NCI-H2171 (cell line): ENCODE measurements around the gene APLNR.
A peak's percentile ranks its signal among the peaks of the same experiment; 100 is the strongest.

Source experiments
- DNase-seq: peaks from one replicate; lab custom pipeline; 2025; lab: John Stamatoyannopoulos, UW

The APLNR gene

GRCh38 chr11:57251491-57252104 lies 14.5 kb upstream of the APLNR start:
- DNase-seq: peak; percentile 16

- no peak for DNase-seq
Measured at GRCh38 chr11:57251037-57251436, 14.0 kb upstream of the APLNR start.

- peak; percentile 68 for DNase-seq
Measured at GRCh38 chr11:57249384-57250319, 12.6 kb upstream of the APLNR start.

GRCh38 chr11:57248780-57249383 lies 11.8 kb upstream of the APLNR start:
- peak; percentile 42 for DNase-seq

- no peak for DNase-seq
Measured at GRCh38 chr11:57244911-57245310, 7.9 kb upstream of the APLNR start.

- DNase-seq: no peak
Measured at GRCh38 chr11:57241353-57241972, 4.4 kb upstream of the APLNR start.

GRCh38 chr11:57240757-57241156 lies 3.7 kb upstream of the APLNR start:
- DNase-seq: no peak

GRCh38 chr11:57240007-57240406 lies 3.0 kb upstream of the APLNR start:
- DNase-seq: no peak

- no peak for DNase-seq
Measured at GRCh38 chr11:57239348-57239747, 2.3 kb upstream of the APLNR start.

GRCh38 chr11:57235761-57236703 lies 1.0 kb downstream of the APLNR start:
- DNase-seq: no peak

- no peak for DNase-seq
Measured at GRCh38 chr11:57233702-57234101, 3.3 kb downstream of the APLNR start.

- no peak for DNase-seq
Measured at GRCh38 chr11:57231539-57232253, 5.4 kb downstream of the APLNR start.

- peak; percentile 41 for DNase-seq
Measured at GRCh38 chr11:57230791-57231538, 6.1 kb downstream of the APLNR start.

- no peak for DNase-seq
Measured at GRCh38 chr11:57230316-57230715, 6.7 kb downstream of the APLNR start.

GRCh38 chr11:57228600-57228999 lies 8.4 kb downstream of the APLNR start:
- DNase-seq: no peak

- DNase-seq: no peak
Measured at GRCh38 chr11:57224537-57224936, 12.5 kb downstream of the APLNR start.

GRCh38 chr11:57224128-57224527 lies 12.9 kb downstream of the APLNR start:
- DNase-seq: no peak

- DNase-seq: no peak
Measured at GRCh38 chr11:57223601-57224000, 13.4 kb downstream of the APLNR start.

- DNase-seq: no peak
Measured at GRCh38 chr11:57222239-57222638, 14.8 kb downstream of the APLNR start.
